AG04449 (cell line): ENCODE results near the gene ARID1B.
A peak's percentile ranks its signal among the peaks of the same experiment; 100 is the strongest.

Experiments used
- CTCF ChIA-PET: fragments of 350-600 bp; formaldehyde crosslinking; extraction: SDS; loops from one replicate; lab custom pipeline; 2021; ENCODE audit warnings: antibody characterized with exemption; lab: Yijun Ruan, JAX
- POLR2A ChIA-PET: fragments of 400-600, 350-600 bp; formaldehyde crosslinking; extraction: SDS; loops from one replicate; lab custom pipeline; 2020; ENCODE audit warnings: antibody characterized with exemption, inconsistent platforms; lab: Yijun Ruan, JAX
- DNase-seq: peaks from one replicate; pipeline ENCODE4 v3.0.0-alpha.2; 2010; ENCODE audit warnings: low read depth, low spot score
- H3K4me3 ChIP-seq: 2 replicates; pipeline ENCODE4 v1.5.1; 2011; ENCODE audit warnings: low read depth, mild to moderate bottlenecking, control low read depth, low read length
- TF ChIP-seq, protein P1 (sequence below): IDR thresholded peaks from one replicate; pipeline ENCODE4 v1.5.1; 2011; ENCODE audit warnings: mild to moderate bottlenecking, moderate library complexity, low read length, control low read depth, inconsistent platforms; ENCODE audit not compliant: insufficient read depth; ENCODE audit errors: missing control alignments

ARID1B gene

DNA sequence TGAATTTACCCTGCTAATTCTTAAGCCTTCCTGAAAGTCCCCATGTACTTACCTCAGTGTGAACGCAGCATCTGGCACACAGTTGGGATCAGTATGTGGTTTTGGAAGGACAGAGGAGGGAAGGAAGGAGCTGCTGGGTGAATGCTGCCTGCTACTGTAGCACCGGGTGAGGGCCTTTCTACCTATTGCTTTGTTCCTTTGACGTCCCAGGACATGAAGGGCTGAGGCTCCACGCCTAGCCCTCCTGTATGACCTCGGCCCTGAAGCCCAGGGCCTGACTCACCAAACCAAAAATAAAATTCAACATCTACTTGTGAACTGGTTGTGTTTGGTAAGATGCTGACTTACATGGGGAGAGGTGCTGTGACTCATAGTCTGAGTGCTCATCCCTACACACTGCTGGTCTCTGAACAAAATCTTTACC, 51.1 kb downstream of the ARID1B start:
- ChIA-PET POLR2A (no interaction called here), CTCF (no interaction called here)
- DNase-seq: peak; percentile 79
- no peak overlapping the region for H3K4me3 ChIP-seq
- TF ChIP-seq, protein P1, sequence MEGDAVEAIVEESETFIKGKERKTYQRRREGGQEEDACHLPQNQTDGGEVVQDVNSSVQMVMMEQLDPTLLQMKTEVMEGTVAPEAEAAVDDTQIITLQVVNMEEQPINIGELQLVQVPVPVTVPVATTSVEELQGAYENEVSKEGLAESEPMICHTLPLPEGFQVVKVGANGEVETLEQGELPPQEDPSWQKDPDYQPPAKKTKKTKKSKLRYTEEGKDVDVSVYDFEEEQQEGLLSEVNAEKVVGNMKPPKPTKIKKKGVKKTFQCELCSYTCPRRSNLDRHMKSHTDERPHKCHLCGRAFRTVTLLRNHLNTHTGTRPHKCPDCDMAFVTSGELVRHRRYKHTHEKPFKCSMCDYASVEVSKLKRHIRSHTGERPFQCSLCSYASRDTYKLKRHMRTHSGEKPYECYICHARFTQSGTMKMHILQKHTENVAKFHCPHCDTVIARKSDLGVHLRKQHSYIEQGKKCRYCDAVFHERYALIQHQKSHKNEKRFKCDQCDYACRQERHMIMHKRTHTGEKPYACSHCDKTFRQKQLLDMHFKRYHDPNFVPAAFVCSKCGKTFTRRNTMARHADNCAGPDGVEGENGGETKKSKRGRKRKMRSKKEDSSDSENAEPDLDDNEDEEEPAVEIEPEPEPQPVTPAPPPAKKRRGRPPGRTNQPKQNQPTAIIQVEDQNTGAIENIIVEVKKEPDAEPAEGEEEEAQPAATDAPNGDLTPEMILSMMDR: no peak

DNA sequence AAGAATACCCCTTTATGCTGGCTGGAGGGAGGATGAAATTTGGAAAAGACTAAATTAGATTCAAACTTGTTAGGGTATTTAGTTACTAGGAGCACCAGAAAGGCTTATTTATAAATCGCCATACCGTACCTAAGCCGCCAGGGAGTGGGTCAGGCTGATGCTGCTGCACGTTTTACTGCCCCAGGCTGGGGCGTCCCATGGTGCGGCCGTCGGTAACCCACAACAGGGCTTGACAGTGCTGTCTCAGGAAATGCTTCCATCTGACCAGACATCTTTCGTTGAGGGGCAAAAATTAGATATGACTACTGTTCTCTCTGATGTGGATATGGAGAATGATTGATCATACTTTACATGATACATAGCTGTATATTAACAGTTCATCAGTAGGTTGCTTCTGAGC, 52.9 kb downstream of the ARID1B start:
- no peak for DNase-seq
- ChIA-PET POLR2A (no interaction called here), CTCF (no interaction called here)
- TF ChIP-seq, protein P1: no peak
- no peak overlapping the region for H3K4me3 ChIP-seq

DNA sequence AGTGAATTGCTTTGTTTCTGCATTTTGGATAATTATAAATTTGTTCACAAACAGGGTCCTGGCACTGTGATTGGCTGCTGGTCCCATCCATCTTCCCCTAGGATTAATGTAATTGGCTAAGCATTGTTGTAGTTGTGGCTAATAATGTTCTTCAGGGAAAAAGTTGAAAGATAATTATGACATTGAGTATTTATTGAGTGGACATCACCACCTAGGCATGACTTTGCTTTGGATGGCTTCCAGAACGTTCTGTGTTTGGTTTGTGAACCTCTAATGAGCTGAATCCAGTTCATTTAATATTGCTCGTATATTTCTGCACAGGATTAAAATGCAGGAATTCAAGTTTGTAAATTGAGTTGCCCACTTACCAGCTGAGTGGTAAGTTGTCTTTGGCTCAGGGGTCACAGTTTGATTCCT, 55.1 kb downstream of the ARID1B start:
- CTCF ChIA-PET: interaction anchor here (1.6 kb wide), 1 partner anchor 13 kb away, joined by 4 read pairs; no protein-coding TSS in a partner anchor
- POLR2A ChIA-PET: no interaction called here
- TF ChIP-seq, protein P1: no peak
- H3K4me3 ChIP-seq: no peak overlapping the region
- no peak for DNase-seq

DNA sequence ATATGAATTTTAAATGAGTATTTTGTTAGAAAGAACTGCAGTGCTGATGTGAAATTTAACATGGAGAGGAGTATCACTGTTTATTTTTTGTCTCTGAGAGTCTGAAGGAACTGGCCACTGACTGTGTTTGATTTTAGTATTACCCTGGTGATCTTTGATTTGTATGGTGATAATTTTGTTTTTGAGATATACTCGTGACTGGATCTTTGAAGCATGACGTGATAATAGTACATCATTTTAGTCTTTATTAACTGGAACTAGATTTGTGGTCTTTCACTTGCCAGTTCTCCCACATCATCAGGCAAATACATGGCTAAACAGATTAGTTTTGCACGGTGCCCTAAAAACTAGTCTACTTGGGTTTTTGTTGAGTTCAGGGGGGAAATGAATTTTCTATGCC, 55.5 kb downstream of the ARID1B start:
- no peak overlapping the region for H3K4me3 ChIP-seq
- POLR2A ChIA-PET: no interaction called here
- CTCF ChIA-PET: interaction anchor here (1.6 kb wide), 1 partner anchor 13 kb away, joined by 4 read pairs; no protein-coding TSS in a partner anchor
- TF ChIP-seq, protein P1: no peak
- DNase-seq: no peak

DNA sequence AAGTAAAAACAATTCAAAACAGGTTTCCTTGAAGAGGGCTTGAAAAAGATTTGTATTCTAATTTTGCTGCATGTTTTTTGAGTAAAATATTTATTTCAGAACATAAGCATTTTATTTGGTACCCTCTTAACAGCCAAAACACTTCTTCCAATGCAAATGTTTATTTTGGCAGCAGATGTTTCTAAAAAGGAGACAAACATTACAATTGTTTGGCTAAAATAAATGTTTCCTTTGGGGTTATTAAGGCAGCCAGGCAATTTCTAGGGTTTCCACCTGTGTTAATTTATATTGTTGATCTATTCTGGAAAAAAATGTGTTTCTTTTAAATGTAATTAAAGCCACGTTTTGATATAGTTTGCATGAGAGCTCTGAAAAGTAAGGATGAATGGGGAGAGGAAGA, 56.6 kb downstream of the ARID1B start:
- ChIA-PET CTCF (no interaction called here), POLR2A (no interaction called here)
- H3K4me3 ChIP-seq: no peak overlapping the region
- DNase-seq: no peak
- TF ChIP-seq, protein P1: no peak

DNA sequence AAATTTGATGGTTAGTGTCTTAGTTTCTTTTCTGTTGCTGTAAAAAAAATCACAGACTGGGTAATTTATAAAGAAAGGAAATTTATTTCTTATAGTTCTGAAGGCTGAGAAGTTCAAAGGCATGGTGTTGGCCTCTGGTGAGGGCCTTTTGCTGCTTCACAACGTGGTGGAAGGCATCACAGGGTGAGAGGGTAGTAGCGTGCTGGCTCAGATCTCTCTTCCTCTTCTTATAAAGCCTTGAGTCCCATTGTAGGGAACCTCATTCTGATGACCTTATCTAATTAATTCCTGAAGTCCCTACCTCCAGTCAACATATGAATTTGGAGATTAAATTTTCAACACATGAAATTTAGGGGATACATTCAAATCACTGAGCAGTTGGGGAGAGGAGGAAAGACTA, 62.0 kb downstream of the ARID1B start:
- CTCF ChIA-PET: interaction anchor here (1.7 kb wide), 1 partner anchor 30 kb away, joined by 3 read pairs; no protein-coding TSS in a partner anchor
- POLR2A ChIA-PET: no interaction called here
- DNase-seq: no peak
- no peak overlapping the region for H3K4me3 ChIP-seq
- TF ChIP-seq, protein P1: no peak
